H1 (cell line): ENCODE results near the gene APBA2. TPM values are rescaled to one million over a fixed set of nuclear protein-coding genes. Genes with fewer than 3 reads are reported as not detected.

Source experiments
- SIN3A ChIP-seq, 2 experiments: IDR thresholded peaks in 1 of 2; conservative IDR thresholded peaks in 1 of 2; 2 replicates each; pipeline ENCODE4 v1.6.1; 2011 to 2012; ENCODE audit warnings: low read length in 2 of 2, improper control_type of control experiment in 1 of 2, low read depth in 1 of 2, mild to moderate bottlenecking in 1 of 2
- SIX5 ChIP-seq: IDR thresholded peaks from 2 replicates; pipeline ENCODE4 v1.6.1; 2011; ENCODE audit warnings: mild to moderate bottlenecking, low read depth, low read length
- SP1 ChIP-seq: IDR thresholded peaks from 2 replicates; pipeline ENCODE4 v1.6.1; 2011; ENCODE audit warnings: low read depth, low read length
- SP2 ChIP-seq: IDR thresholded peaks from 2 replicates; pipeline ENCODE4 v1.6.1; 2012; ENCODE audit warnings: mild to moderate bottlenecking, low read length, inconsistent platforms
- polyA plus RNA-seq, 7 experiments: library from polyadenylated mRNA; depleted of rRNA in 3 of 7; stranded (reverse) in 5 of 7; unstranded in 2 of 7; fragments of >200 nt in 5 of 7; fragments of 200-250 nt in 2 of 7; gene quantifications; 1 replicate in 5 of 7; 2 replicates in 1 of 7; 4 replicates in 1 of 7; pipeline versions ENCODE4 v1.2.1 to v1.2.3, GENCODE V29; 2011 to 2013; ENCODE audit warnings: missing spikeins in 2 of 7, mixed read lengths in 2 of 7
- total RNA-seq: library from RNA; stranded (reverse); fragmentation: NEBNext Ultra II Directional; extraction: Animal tissue kit (Norgen Biotek cat#: 25700); gene quantifications from 2 replicates; pipeline ENCODE4 v1.2.1, GENCODE V29; 2021
- TF ChIP-seq, protein P1 (sequence below): IDR thresholded peaks from 2 replicates; pipeline ENCODE4 v1.6.1; 2012; ENCODE audit warnings: low read length, inconsistent platforms
- TF ChIP-seq, protein P2 (sequence below): IDR thresholded peaks from 2 replicates; pipeline ENCODE4 v1.6.1; 2011; ENCODE audit warnings: low read length, improper control_type of control experiment
- TF ChIP-seq, protein P3 (sequence below), 3 experiments: IDR thresholded peaks; 1 replicate in 2 of 3; 2 replicates in 1 of 3; pipeline versions ENCODE4 v1.5.1 to v1.6.1; 2011; ENCODE audit warnings: low read length in 3 of 3, mild to moderate bottlenecking in 3 of 3, inconsistent platforms in 2 of 3, low read depth in 1 of 3, moderate library complexity in 1 of 3; ENCODE audit not compliant: insufficient read depth in 1 of 3; ENCODE audit errors: control extremely low read depth in 1 of 3

APBA2 gene
- total and polyA plus RNA-seq, 2 of the 8 experiments (the other 6 are each of a cell fraction or from before 2014, with no cell fraction given) = 15.5 to 19.0 TPM

DNA sequence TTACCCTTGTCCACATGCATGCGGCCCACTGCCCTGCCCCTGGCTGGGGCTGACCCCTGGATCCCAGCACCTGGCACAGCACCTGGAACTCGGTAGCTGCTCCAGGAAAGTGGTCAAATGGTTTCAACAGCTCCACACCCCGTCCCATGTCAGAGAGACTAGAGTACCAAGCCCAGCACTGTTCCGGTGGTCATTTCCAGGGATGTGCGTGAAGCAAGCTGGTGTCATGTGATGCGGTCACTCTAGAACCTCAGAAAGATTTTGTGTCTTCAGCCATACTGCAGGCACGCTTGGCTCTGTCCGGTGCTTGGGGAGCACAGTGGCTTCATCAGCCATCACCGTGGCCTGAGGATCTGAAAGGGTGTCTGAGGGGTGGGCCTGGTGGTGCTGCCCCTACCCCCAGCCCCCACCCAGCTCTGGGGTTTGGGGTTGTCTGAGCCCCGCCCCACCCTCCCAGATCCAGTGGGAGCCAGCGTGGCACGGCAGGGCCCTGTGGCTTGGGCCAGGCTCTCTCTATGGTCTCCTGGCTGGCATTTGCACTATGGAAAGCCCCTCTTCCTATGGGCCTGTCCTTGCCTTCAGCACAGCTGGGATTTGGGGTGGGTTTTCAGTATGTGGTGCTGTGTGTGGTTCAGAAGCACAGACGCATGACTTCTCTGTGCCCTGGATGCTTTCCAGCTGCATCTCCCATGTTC is 15.3 kb downstream of the APBA2 start (continued):
- TF ChIP-seq SP1 (no peak), SIX5 (no peak), SIN3A (conservative IDR thresholded peaks at IDR 0.05 in 1 of 2, IDR thresholded peaks at IDR 0.05 in 1 of 2; ENCODE audit: low read depth in 1 of 2, low read length in 2 of 2) (no peak), SP2 (no peak)
- TF ChIP-seq, protein P1, sequence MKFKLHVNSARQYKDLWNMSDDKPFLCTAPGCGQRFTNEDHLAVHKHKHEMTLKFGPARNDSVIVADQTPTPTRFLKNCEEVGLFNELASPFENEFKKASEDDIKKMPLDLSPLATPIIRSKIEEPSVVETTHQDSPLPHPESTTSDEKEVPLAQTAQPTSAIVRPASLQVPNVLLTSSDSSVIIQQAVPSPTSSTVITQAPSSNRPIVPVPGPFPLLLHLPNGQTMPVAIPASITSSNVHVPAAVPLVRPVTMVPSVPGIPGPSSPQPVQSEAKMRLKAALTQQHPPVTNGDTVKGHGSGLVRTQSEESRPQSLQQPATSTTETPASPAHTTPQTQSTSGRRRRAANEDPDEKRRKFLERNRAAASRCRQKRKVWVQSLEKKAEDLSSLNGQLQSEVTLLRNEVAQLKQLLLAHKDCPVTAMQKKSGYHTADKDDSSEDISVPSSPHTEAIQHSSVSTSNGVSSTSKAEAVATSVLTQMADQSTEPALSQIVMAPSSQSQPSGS = no peak
- TF ChIP-seq, protein P2, sequence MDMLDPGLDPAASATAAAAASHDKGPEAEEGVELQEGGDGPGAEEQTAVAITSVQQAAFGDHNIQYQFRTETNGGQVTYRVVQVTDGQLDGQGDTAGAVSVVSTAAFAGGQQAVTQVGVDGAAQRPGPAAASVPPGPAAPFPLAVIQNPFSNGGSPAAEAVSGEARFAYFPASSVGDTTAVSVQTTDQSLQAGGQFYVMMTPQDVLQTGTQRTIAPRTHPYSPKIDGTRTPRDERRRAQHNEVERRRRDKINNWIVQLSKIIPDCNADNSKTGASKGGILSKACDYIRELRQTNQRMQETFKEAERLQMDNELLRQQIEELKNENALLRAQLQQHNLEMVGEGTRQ = no peak
- TF ChIP-seq, protein P3, sequence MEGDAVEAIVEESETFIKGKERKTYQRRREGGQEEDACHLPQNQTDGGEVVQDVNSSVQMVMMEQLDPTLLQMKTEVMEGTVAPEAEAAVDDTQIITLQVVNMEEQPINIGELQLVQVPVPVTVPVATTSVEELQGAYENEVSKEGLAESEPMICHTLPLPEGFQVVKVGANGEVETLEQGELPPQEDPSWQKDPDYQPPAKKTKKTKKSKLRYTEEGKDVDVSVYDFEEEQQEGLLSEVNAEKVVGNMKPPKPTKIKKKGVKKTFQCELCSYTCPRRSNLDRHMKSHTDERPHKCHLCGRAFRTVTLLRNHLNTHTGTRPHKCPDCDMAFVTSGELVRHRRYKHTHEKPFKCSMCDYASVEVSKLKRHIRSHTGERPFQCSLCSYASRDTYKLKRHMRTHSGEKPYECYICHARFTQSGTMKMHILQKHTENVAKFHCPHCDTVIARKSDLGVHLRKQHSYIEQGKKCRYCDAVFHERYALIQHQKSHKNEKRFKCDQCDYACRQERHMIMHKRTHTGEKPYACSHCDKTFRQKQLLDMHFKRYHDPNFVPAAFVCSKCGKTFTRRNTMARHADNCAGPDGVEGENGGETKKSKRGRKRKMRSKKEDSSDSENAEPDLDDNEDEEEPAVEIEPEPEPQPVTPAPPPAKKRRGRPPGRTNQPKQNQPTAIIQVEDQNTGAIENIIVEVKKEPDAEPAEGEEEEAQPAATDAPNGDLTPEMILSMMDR (IDR thresholded peaks at IDR 0.05; ENCODE audit: control extremely low read depth in 1 of 3, insufficient read depth in 1 of 3, low read depth in 1 of 3, low read length in 3 of 3) = no peak
